Measurements from ENCODE around the gene WDFY4. TPM values are rescaled to one million over a fixed set of nuclear protein-coding genes. Genes with fewer than 3 reads are reported as not detected.
A peak's percentile ranks its signal among the peaks of the same experiment; 100 is the strongest.

WDFY4 gene
- total RNA-seq, 2 donors from 2014 or later: 0.70 to 2.0 TPM

GRCh38 chr10:48722153-48723145 is 37.8 kb downstream of the WDFY4 start:
- H3K27ac ChIP-seq: no peak overlapping the region
- DNase-seq (ENCODE audit: low spot score): no peak
- TF ChIP-seq CTCF (IDR thresholded peaks at IDR 0.05): no peak
- no peaks in the 10 kb centered on the region for H3K27me3 ChIP-seq
- H3K4me3 ChIP-seq: no peak overlapping the region
- no peaks in the 10 kb centered on the region for H3K4me1 ChIP-seq
- no peaks in the 10 kb centered on the region for H3K36me3 ChIP-seq
- H3K9me3 ChIP-seq: no peaks in the 10 kb centered on the region

GRCh38 chr10:48724127-48724526 is 39.5 kb downstream of the WDFY4 start:
- no peaks in the 10 kb centered on the region for H3K4me1 ChIP-seq
- no peak for TF ChIP-seq CTCF (IDR thresholded peaks at IDR 0.05)
- no peaks in the 10 kb centered on the region for H3K27me3 ChIP-seq
- no peak overlapping the region for H3K27ac ChIP-seq
- H3K36me3 ChIP-seq: no peaks in the 10 kb centered on the region
- no peaks in the 10 kb centered on the region for H3K9me3 ChIP-seq
- no peak overlapping the region for H3K4me3 ChIP-seq
- DNase-seq (ENCODE audit: low spot score): no peak

- Histone ChIP-seq H3K27ac (no peak overlapping the region), H3K36me3 (no peaks in the 10 kb centered on the region), H3K27me3 (no peaks in the 10 kb centered on the region), H3K9me3 (no peaks in the 10 kb centered on the region), H3K4me3 (no peak overlapping the region), H3K4me1 (no peaks in the 10 kb centered on the region)
- TF ChIP-seq CTCF (IDR thresholded peaks at IDR 0.05): no peak
- DNase-seq (ENCODE audit: low spot score): no peak
Observed at GRCh38 chr10:48725708-48726107, 41.0 kb downstream of the WDFY4 start.

- no peaks in the 10 kb centered on the region for H3K4me1 ChIP-seq
- no peak overlapping the region for H3K4me3 ChIP-seq
- DNase-seq (ENCODE audit: low spot score): no peak
- no peak for TF ChIP-seq CTCF (IDR thresholded peaks at IDR 0.05)
- H3K27me3 ChIP-seq: no peaks in the 10 kb centered on the region
- no peaks in the 10 kb centered on the region for H3K9me3 ChIP-seq
- H3K27ac ChIP-seq: no peak overlapping the region
- H3K36me3 ChIP-seq: no peaks in the 10 kb centered on the region
Observed at GRCh38 chr10:48727866-48728265, 43.2 kb downstream of the WDFY4 start.

GRCh38 chr10:48729222-48729621 is 44.5 kb downstream of the WDFY4 start:
- DNase-seq (ENCODE audit: low spot score): peak; percentile 28
- Histone ChIP-seq H3K27me3 (no peaks in the 10 kb centered on the region), H3K27ac (no peak overlapping the region), H3K36me3 (no peaks in the 10 kb centered on the region), H3K4me3 (no peak overlapping the region), H3K9me3 (no peaks in the 10 kb centered on the region), H3K4me1 (no peaks in the 10 kb centered on the region)
- TF ChIP-seq CTCF (IDR thresholded peaks at IDR 0.05): no peak
